ENCODE results near the gene BLVRA. TPM values are rescaled to one million over a fixed set of nuclear protein-coding genes. Genes with fewer than 3 reads are reported as not detected.

BLVRA gene
- total RNA-seq, 2 experiments from 2014 or later: 15.7 TPM

- ChIA-PET POLR2A (interaction anchor here (0.8 kb wide), 1 partner anchor 219 kb away, joined by 3 read pairs; no protein-coding TSS in a partner anchor), CTCF (interaction anchor here (1.4 kb wide), 1 partner anchor 47 kb away, joined by 4 read pairs; no protein-coding TSS in a partner anchor)
- Histone ChIP-seq H3K4me3 (ENCODE audit: low read length) (no peak overlapping the region), H3K27me3 (ENCODE audit: control insufficient read depth in 1 of 2, insufficient read depth in 2 of 2, low read length in 2 of 2) (no peaks in the 10 kb centered on the region), H3K4me1 (ENCODE audit: insufficient read depth, low read length) (no peaks in the 10 kb centered on the region), H3K27ac (ENCODE audit: low read depth in 1 of 2, low read length in 2 of 2) (no peak overlapping the region), H3K36me3 (ENCODE audit: insufficient read depth, low read length) (peaks cover 47% of the 10 kb centered on the region), H3K9me3 (ENCODE audit: control insufficient read depth in 1 of 2, insufficient read depth in 1 of 2, low read length in 2 of 2) (peaks cover 0 to 6% of the 10 kb centered on the region in 2 experiments)
- DNase-seq (peak in 2 of 14 experiments; percentile 24 to 33), ATAC-seq (ENCODE audit: poor library complexity) (no peak)
- Mint-ChIP-seq H3K36me3 (ENCODE audit: low read depth) (peaks cover 58% of the 10 kb centered on the region), H3K4me1 (ENCODE audit: low read depth) (no peaks in the 10 kb centered on the region), H3K9me3 (no peaks in the 10 kb centered on the region), H3K27me3 (no peaks in the 10 kb centered on the region), H3K27ac (no peak overlapping the region), H3K4me3 (no peak overlapping the region)
- TF ChIP-seq CTCF (IDR thresholded peaks at IDR 0.05): no peak
- intact Hi-C loops (cut with DNase I, micrococcal nuclease): no loop called here
Observed at GRCh38 chr7:43791665-43792064, 33.2 kb downstream of the BLVRA start.

DNA sequence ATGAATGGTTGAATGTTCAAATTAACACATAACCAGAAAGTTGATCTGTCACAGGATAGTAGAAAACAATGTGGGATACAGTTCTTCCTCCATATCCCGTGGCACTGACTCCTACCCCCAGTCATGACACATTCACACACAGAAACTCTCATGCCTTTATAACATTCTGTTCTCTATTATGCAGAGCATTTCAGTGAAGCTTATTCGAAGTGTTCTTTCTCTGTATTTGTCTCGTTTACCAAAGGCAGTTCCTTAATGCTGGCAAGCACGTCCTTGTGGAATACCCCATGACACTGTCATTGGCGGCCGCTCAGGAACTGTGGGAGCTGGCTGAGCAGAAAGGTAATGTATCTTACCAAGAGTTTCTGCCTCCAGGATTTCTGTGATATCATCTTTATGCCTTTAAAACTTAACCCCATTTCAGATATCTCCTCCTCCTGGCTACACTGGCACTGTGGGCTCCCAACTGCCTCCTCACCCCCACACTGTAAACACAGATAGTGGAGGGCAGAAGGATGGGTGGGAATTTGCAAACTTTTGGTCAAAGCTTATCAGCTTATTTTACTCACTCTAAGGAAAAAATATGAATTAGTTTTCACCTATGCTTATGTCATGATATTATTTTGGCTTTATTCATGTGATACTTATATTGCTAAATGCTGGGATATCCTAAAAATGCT lies 34.1 kb downstream of the BLVRA start:
- intact Hi-C loops (cut with DNase I, micrococcal nuclease): no loop called here
- Histone ChIP-seq H3K27ac (ENCODE audit: low read depth in 1 of 2, low read length in 2 of 2) (no peak overlapping the region), H3K27me3 (ENCODE audit: control insufficient read depth in 1 of 2, insufficient read depth in 2 of 2, low read length in 2 of 2) (no peaks in the 10 kb centered on the region), H3K4me1 (ENCODE audit: insufficient read depth, low read length) (no peaks in the 10 kb centered on the region), H3K4me3 (ENCODE audit: low read length) (no peak overlapping the region), H3K9me3 (ENCODE audit: control insufficient read depth in 1 of 2, insufficient read depth in 1 of 2, low read length in 2 of 2) (peaks cover 0 to 6% of the 10 kb centered on the region in 2 experiments), H3K36me3 (ENCODE audit: insufficient read depth, low read length) (peaks cover 47% of the 10 kb centered on the region)
- Mint-ChIP-seq H3K27ac (no peak overlapping the region), H3K4me1 (ENCODE audit: low read depth) (no peaks in the 10 kb centered on the region), H3K9me3 (no peaks in the 10 kb centered on the region), H3K27me3 (no peaks in the 10 kb centered on the region), H3K4me3 (no peak overlapping the region), H3K36me3 (ENCODE audit: low read depth) (peaks cover 54% of the 10 kb centered on the region)
- ChIA-PET POLR2A (interaction anchor here (1.0 kb wide), 1 partner anchor 36 kb away, joined by 3 read pairs; no protein-coding TSS in a partner anchor), CTCF (interaction anchor here (1.4 kb wide), 1 partner anchor 47 kb away, joined by 4 read pairs; no protein-coding TSS in a partner anchor)
- ATAC-seq (ENCODE audit: poor library complexity) (no peak), DNase-seq (no peak)
- TF ChIP-seq CTCF (IDR thresholded peaks at IDR 0.05): no peak

GRCh38 chr7:43799605-43800004 lies 41.1 kb downstream of the BLVRA start:
- no peaks in the 10 kb centered on the region for H3K27me3 Mint-ChIP-seq
- ChIA-PET CTCF (interaction anchor here (0.5 to 1.3 kb wide), 2 partner anchors 39 to 204 kb away, joined by 3 to 4 read pairs; no protein-coding TSS in a partner anchor), POLR2A (no interaction called here)
- Histone ChIP-seq H3K36me3 (ENCODE audit: insufficient read depth, low read length) (peaks cover 32% of the 10 kb centered on the region), H3K9me3 (ENCODE audit: control insufficient read depth in 1 of 2, insufficient read depth in 1 of 2, low read length in 2 of 2) (no peaks in the 10 kb centered on the region), H3K27me3 (ENCODE audit: control insufficient read depth in 1 of 2, insufficient read depth in 2 of 2, low read length in 2 of 2) (no peaks in the 10 kb centered on the region), H3K27ac (ENCODE audit: low read depth in 1 of 2, low read length in 2 of 2) (no peak overlapping the region), H3K4me1 (ENCODE audit: insufficient read depth, low read length) (no peaks in the 10 kb centered on the region), H3K4me3 (ENCODE audit: low read length) (no peak overlapping the region)
- intact Hi-C loops (cut with DNase I, micrococcal nuclease): no loop called here
- no peaks in the 10 kb centered on the region for H3K9me3 Mint-ChIP-seq
- no peaks in the 10 kb centered on the region for H3K4me1 Mint-ChIP-seq (ENCODE audit: low read depth)
- DNase-seq (peak in 1 of 14 experiments; percentile 8), ATAC-seq (ENCODE audit: poor library complexity) (no peak)
- no peak for TF ChIP-seq CTCF (IDR thresholded peaks at IDR 0.05)
- H3K36me3 Mint-ChIP-seq (ENCODE audit: low read depth): peaks cover 34% of the 10 kb centered on the region
- H3K27ac Mint-ChIP-seq: no peak overlapping the region
- H3K4me3 Mint-ChIP-seq: no peak overlapping the region
